GM12878 (cell line): ENCODE measurements around the gene DNASE1L1. TPM values are rescaled to one million over a fixed set of nuclear protein-coding genes. Genes with fewer than 3 reads are reported as not detected.

ENCODE experiments used
- ATAC-seq: fragments of 200-7000 bp; cut with Tn5 transposase; 3 replicates; pipeline ENCODE4 v1.9.1; 2020; ENCODE audit warnings: mild to moderate bottlenecking, moderate library complexity
- BruUV-seq: library from RNA; stranded (reverse); fragments of 400-500 nt; replicated peaks from 2 replicates; lab custom pipeline; 2021; lab: Mats Ljungman, UMichigan
- CTCF ChIA-PET: fragments of 300-600 bp; sonication (Branson Sonifier 250); formaldehyde crosslinking; extraction: SDS; loops from one replicate; lab custom pipeline; 2021; ENCODE audit warnings: inconsistent platforms; lab: Yijun Ruan, JAX
- POLR2A ChIA-PET: fragments of 350-600 bp; formaldehyde crosslinking; extraction: SDS; loops from one replicate; lab custom pipeline; 2021; ENCODE audit warnings: inconsistent platforms; lab: Charles Lee
- RAD21 ChIA-PET: fragments of 300-600 bp; sonication (Branson Sonifier 250); formaldehyde crosslinking; loops from one replicate; lab custom pipeline; 2023; ENCODE audit warnings: antibody characterized with exemption; ENCODE audit not compliant: unreplicated experiment; lab: Charles Lee
- SMC1A ChIA-PET: fragments of 300-600 bp; sonication (Branson Sonifier 250); formaldehyde crosslinking; loops from one replicate; lab custom pipeline; 2023; ENCODE audit not compliant: unreplicated experiment, uncharacterized antibody; lab: Charles Lee
- DNase-seq: peaks from one replicate; pipeline ENCODE4 v3.0.0-alpha.2; 2011; ENCODE audit warnings: low read depth, low spot score
- FAIRE-seq: peaks from 3 replicates; lab custom pipeline; 2011; peaks lifted over from hg19 to GRCh38; lab: Jason Lieb, UNC
- H2AFZ ChIP-seq: 2 replicates; pipeline ENCODE4 v1.6.0; 2011; ENCODE audit warnings: low read depth, low read length, control low read depth; ENCODE audit not compliant: control insufficient read depth
- H3K27ac ChIP-seq: 2 replicates; pipeline ENCODE4 v1.5.1; 2011; ENCODE audit warnings: control low read depth; ENCODE audit not compliant: control insufficient read depth, insufficient read depth
- H3K27me3 ChIP-seq, 2 experiments: replicated peaks in 1 of 2; 2 replicates each; pipeline versions ENCODE4 v1.6.0 to v1.6.1; 2011; ENCODE audit warnings: low read length in 1 of 2; ENCODE audit not compliant: control insufficient read depth in 2 of 2, insufficient read depth in 2 of 2
- H3K36me3 ChIP-seq, 2 experiments: 2 replicates each; pipeline ENCODE4 v1.5.1; 2011; ENCODE audit warnings: low read length in 1 of 2; ENCODE audit not compliant: control insufficient read depth in 2 of 2, insufficient read depth in 2 of 2
- H3K4me1 ChIP-seq: 2 replicates; pipeline ENCODE4 v1.6.1; 2011; ENCODE audit warnings: mild to moderate bottlenecking, low read length, moderate library complexity, mixed read lengths; ENCODE audit not compliant: control insufficient read depth, insufficient read depth
- H3K4me2 ChIP-seq: 2 replicates; pipeline ENCODE4 v1.6.0; 2011; ENCODE audit warnings: control low read depth; ENCODE audit not compliant: control insufficient read depth, insufficient read depth
- H3K4me3 ChIP-seq: fragments of 200-600 bp; sonication (generic); 2 replicates; pipeline ENCODE4 v1.5.1; 2016
- H3K79me2 ChIP-seq: 2 replicates; pipeline ENCODE4 v1.6.0; 2011; ENCODE audit warnings: low read length; ENCODE audit not compliant: control insufficient read depth, insufficient read depth
- H3K9ac ChIP-seq: 2 replicates; pipeline ENCODE4 v1.8.0; 2011; ENCODE audit warnings: low read length, control low read depth, mixed read lengths; ENCODE audit not compliant: control insufficient read depth, insufficient read depth
- H3K9me3 ChIP-seq: replicated peaks from 3 replicates; pipeline ENCODE4 v1.5.1; 2011; ENCODE audit warnings: mild to moderate bottlenecking, low read length; ENCODE audit not compliant: control insufficient read depth, insufficient read depth
- H4K20me1 ChIP-seq: 2 replicates; pipeline ENCODE4 v1.6.0; 2011; ENCODE audit not compliant: control insufficient read depth, insufficient read depth
- MTA2 ChIP-seq: fragments of 450-650 bp; IDR thresholded peaks from 2 replicates; pipeline ENCODE4 v1.6.1; 2016; ENCODE audit warnings: low read depth, mild to moderate bottlenecking, moderate library complexity
- WGBS: methylation state at CpG from one replicate; pipeline ENCODE4 v1.1.6; 2016; ENCODE audit warnings: low lambda C conversion rate; ENCODE audit not compliant: insufficient replicate concordance, insufficient coverage; ENCODE audit errors: missing lambda C conversion rate; 5-methylcytosine and 5-hydroxymethylcytosine counted together
- in situ Hi-C: fragments of 300-500 bp; cut with MboI; formaldehyde crosslinking; loops from 9 replicates; pipeline ENCODE4 v1.14.3; 2018; ENCODE audit warnings: mixed read lengths
- intact Hi-C: fragments of 100-400 bp; cut with micrococcal nuclease; formaldehyde crosslinking; loops from one replicate; pipeline ENCODE4 v1.14.2; 2022; ENCODE audit not compliant: unreplicated experiment
- polyA plus RNA-seq, 11 experiments: library from polyadenylated mRNA; depleted of rRNA in 4 of 11; unstranded in 6 of 11; stranded (reverse) in 5 of 11; fragments of >200 nt; fragmentation: Nextera tagmentation in 4 of 11; fragmentation: Illumina TruSeq in 1 of 11; extraction: Ambion mirVana in 4 of 11; extraction: Trizol in 1 of 11; gene quantifications; 1 replicate in 1 of 11; 2 replicates in 10 of 11; pipeline versions ENCODE4 v1.2.1 to v1.2.3, GENCODE V29; 2011 to 2016; ENCODE audit warnings: inconsistent platforms in 2 of 11, missing spikeins in 2 of 11, low read depth in 1 of 11
- total RNA-seq, 4 experiments: library from RNA; depleted of rRNA in 3 of 4; stranded (reverse); fragments of >200 nt in 3 of 4; fragmentation: Illumina TruSeq in 1 of 4; extraction: Trizol in 1 of 4; gene quantifications; 2 replicates each; pipeline versions ENCODE4 v1.2.1 to v1.2.3, GENCODE V29; 2013 to 2021
- TF ChIP-seq, protein P1 (sequence below), 3 experiments: IDR thresholded peaks in 2 of 3; conservative IDR thresholded peaks in 1 of 3; 2 replicates each; pipeline ENCODE4 v1.5.1; 2011; ENCODE audit warnings: low read depth in 3 of 3, low read length in 3 of 3, mild to moderate bottlenecking in 3 of 3, control low read depth in 2 of 3, moderate library complexity in 2 of 3, inconsistent platforms in 1 of 3, mixed read lengths in 1 of 3; ENCODE audit not compliant: control insufficient read depth in 2 of 3, insufficient read depth in 1 of 3; ENCODE audit errors: extremely low read depth in 1 of 3

Gene DNASE1L1
- total and polyA plus RNA-seq, 10 of the 15 experiments (the other 5 are each of a cell fraction or from before 2014, with no cell fraction given), result 0.60 to 22.7 (median 6.8) TPM

DNA sequence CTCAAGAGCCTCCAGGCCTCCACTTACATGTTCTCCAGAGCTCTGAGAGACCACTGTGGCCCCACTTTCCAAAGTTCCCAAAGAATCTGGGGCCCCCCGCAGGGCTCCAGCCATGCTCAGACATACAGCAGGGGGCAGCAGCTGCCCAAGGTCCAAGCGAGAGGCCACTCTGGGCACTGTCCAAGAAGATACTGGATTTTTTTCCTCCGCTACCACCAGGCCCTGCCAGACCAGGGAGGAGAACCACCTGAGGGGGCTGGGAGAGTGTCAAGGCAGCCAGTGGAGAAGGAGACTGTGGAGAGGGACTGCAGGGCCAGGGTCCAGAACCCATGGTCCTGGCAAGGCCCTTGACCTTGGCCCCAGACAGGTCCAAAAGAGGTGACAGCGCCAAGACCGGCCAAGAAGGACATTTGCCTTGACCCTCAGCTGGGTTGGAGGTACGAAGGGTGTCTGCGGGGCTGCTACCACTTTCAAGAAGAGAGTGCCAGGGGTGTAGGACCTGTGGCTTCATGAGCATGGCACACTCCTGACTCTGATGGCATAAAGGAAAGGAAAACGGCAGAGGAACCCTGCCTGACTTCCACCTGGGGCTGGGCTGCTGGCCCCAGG lies 24.7 kb downstream of the DNASE1L1 start:
- no peak for TF ChIP-seq MTA2
- TF ChIP-seq, protein P1, sequence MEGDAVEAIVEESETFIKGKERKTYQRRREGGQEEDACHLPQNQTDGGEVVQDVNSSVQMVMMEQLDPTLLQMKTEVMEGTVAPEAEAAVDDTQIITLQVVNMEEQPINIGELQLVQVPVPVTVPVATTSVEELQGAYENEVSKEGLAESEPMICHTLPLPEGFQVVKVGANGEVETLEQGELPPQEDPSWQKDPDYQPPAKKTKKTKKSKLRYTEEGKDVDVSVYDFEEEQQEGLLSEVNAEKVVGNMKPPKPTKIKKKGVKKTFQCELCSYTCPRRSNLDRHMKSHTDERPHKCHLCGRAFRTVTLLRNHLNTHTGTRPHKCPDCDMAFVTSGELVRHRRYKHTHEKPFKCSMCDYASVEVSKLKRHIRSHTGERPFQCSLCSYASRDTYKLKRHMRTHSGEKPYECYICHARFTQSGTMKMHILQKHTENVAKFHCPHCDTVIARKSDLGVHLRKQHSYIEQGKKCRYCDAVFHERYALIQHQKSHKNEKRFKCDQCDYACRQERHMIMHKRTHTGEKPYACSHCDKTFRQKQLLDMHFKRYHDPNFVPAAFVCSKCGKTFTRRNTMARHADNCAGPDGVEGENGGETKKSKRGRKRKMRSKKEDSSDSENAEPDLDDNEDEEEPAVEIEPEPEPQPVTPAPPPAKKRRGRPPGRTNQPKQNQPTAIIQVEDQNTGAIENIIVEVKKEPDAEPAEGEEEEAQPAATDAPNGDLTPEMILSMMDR (IDR thresholded peaks at IDR 0.05 in 2 of 3, conservative IDR thresholded peaks at IDR 0.05 in 1 of 3; ENCODE audit: control insufficient read depth in 2 of 3, extremely low read depth in 1 of 3, insufficient read depth in 1 of 3, low read depth in 3 of 3, low read length in 3 of 3), result peak in 1 of 3 experiments; percentile 14; a peak in 1 of 6 replicates
- CTCF ChIA-PET, result no interaction called here
- Histone ChIP-seq H3K27me3 (no peaks in the 10 kb centered on the region), H3K4me2 (no peak overlapping the region), H3K27ac (no peak overlapping the region), H3K4me1 (no peaks in the 10 kb centered on the region; the same call in 1 of the 2 replicates), H3K9me3 (no peaks in the 10 kb centered on the region; the same call in 2 of the 3 replicates), H3K36me3 (no peaks in the 10 kb centered on the region; a peak in 1 of 4 replicates), H4K20me1 (no peaks in the 10 kb centered on the region), H3K9ac (no peak overlapping the region), H3K4me3 (no peak overlapping the region), H3K79me2 (peaks cover 12% of the 10 kb centered on the region), H2AFZ (no peak overlapping the region)
- no peak for FAIRE-seq
- no TSS peak for BruUV-seq
- in situ Hi-C loops (no loop called here), intact Hi-C loops (no loop called here)
- RAD21 ChIA-PET, result interaction anchor here (2.0 kb wide), 1 partner anchor 11 kb away, joined by 10 read pairs; the partner anchor contains the start of gene FLNA
- DNase-seq, result no peak
- WGBS, result 51% methylated on average over 8 of the region's 8 CpGs
- POLR2A ChIA-PET, result interaction anchor here (1.4 kb wide), 1 partner anchor 10 kb away, joined by 6 read pairs; the partner anchor contains the start of gene FLNA
- no peak for ATAC-seq
- SMC1A ChIA-PET, result no interaction called here
